Stimulated activated naive CD8-positive, alpha-beta T cell treated with anti-CD3 and anti-CD28 coated beads, Interleukin-15, Interleukin-2, amounts not matched to agents 100 ng/mL and 50 ng/mL, for 24 hours (primary cell): Measurements from ENCODE around the gene SHROOM2.

ENCODE experiments used
- H3K27ac Mint-ChIP-seq: one replicate; pipeline ENCODE4 v1.8.0; 2021; ENCODE audit warnings: mild to moderate bottlenecking, mixed read lengths
- H3K27me3 Mint-ChIP-seq: one replicate; pipeline ENCODE4 v1.8.0; 2021; ENCODE audit warnings: mixed read lengths
- H3K36me3 Mint-ChIP-seq: one replicate; pipeline ENCODE4 v1.8.0; 2021; ENCODE audit warnings: low read depth, mixed read lengths
- H3K4me1 Mint-ChIP-seq: one replicate; pipeline ENCODE4 v1.8.0; 2021; ENCODE audit warnings: low read depth, mixed read lengths
- H3K4me3 Mint-ChIP-seq: one replicate; pipeline ENCODE4 v1.8.0; 2021; ENCODE audit warnings: mild to moderate bottlenecking, mixed read lengths
- H3K9me3 Mint-ChIP-seq: one replicate; pipeline ENCODE4 v1.8.0; 2021; ENCODE audit warnings: mixed read lengths

Gene SHROOM2

GRCh38 chrX:9983846-9984245, 197.6 kb downstream of the SHROOM2 start:
- no peaks in the 10 kb centered on the region for H3K4me1 Mint-ChIP-seq
- H3K9me3 Mint-ChIP-seq: no peaks in the 10 kb centered on the region
- H3K4me3 Mint-ChIP-seq: no peak overlapping the region
- no peaks in the 10 kb centered on the region for H3K27me3 Mint-ChIP-seq
- H3K27ac Mint-ChIP-seq: no peak overlapping the region
- H3K36me3 Mint-ChIP-seq: no peaks in the 10 kb centered on the region

DNA sequence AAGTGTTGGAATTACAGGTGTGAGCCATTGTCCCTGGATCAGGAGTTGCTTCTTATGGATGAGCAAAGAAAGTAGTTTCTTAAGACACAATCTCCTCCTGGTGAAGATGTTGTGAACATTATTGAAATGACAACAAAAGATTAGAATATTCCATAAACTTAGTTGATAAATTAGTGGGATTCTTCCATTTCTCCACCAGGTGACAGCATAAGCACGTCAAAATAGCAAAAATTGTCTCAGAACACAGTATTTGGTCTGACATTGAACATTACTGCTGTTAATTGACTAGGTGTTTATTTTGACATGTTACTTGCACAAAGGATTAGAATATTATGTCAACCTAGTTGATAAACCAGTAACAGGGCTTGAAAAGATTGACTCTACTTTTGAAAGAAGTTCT, 202.5 kb downstream of the SHROOM2 start:
- H3K27ac Mint-ChIP-seq: no peak overlapping the region
- H3K4me3 Mint-ChIP-seq: no peak overlapping the region
- H3K27me3 Mint-ChIP-seq: no peaks in the 10 kb centered on the region
- no peaks in the 10 kb centered on the region for H3K36me3 Mint-ChIP-seq
- H3K4me1 Mint-ChIP-seq: no peaks in the 10 kb centered on the region
- H3K9me3 Mint-ChIP-seq: no peaks in the 10 kb centered on the region

- Mint-ChIP-seq H3K36me3 (no peaks in the 10 kb centered on the region), H3K9me3 (no peaks in the 10 kb centered on the region), H3K4me3 (no peak overlapping the region)
Observed at GRCh38 chrX:9992061-9992460, 205.8 kb downstream of the SHROOM2 start.

GRCh38 chrX:9992724-9993123, 206.5 kb downstream of the SHROOM2 start:
- H3K36me3 Mint-ChIP-seq: no peaks in the 10 kb centered on the region

More at GRCh38 chrX:9992061-9992460, 205.8 kb downstream of the SHROOM2 start:
- Mint-ChIP-seq H3K27me3 (no peaks in the 10 kb centered on the region), H3K27ac (no peak overlapping the region), H3K4me1 (peaks cover 4% of the 10 kb centered on the region)

DNA sequence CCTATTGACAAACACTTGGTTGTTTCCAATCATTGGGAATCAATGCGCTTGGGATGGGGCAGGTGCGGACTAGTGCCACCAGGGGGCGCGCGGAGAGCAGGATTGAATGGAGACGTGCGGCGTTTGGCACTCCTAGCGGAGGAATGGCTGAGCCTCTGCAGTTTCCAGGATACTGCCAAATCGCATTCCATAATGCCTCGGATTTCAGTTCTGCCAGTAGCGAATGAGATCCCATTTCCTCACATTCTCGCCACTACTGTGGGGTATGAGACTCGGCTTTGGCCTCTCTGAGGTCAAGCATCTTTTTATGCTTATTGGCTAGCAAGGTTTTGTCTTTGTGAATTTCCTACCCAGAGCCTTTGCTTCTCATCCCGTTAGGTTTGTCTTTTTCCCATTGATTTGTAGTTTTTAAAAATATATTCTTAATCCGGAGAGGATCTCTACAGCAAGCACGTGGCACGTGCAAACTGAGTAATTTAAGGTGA, 209.7 kb downstream of the SHROOM2 start:
- Mint-ChIP-seq H3K27ac (no peak overlapping the region), H3K27me3 (no peaks in the 10 kb centered on the region), H3K4me3 (no peak overlapping the region), H3K4me1 (peaks cover 21% of the 10 kb centered on the region), H3K9me3 (no peaks in the 10 kb centered on the region), H3K36me3 (no peaks in the 10 kb centered on the region)

More at GRCh38 chrX:9992724-9993123, 206.5 kb downstream of the SHROOM2 start:
- Mint-ChIP-seq H3K27ac (no peak overlapping the region), H3K4me3 (no peak overlapping the region), H3K9me3 (no peaks in the 10 kb centered on the region), H3K4me1 (peaks cover 10% of the 10 kb centered on the region), H3K27me3 (no peaks in the 10 kb centered on the region)

DNA sequence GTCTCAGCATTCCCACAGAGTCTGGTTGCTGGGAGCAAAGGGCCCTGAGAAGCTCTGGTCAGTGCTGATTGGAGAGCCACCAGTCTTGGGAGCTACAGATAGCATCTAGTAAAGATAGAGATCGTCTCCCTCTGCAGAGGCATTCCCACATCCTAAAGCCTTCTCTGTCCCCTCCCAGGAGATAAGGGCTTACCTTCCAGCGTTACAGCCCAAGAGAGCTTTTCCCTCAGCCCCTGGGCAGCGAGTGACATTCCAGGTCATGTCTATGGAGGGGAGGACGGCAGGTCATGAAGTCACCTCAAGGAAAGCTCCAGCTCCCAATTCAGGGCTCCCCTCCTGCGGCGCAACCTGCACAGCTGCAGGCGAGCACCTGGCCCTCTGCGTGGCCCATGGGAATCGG, 210.8 kb downstream of the SHROOM2 start:
- no peaks in the 10 kb centered on the region for H3K27me3 Mint-ChIP-seq
- peak overlapping the region; percentile 68 for H3K27ac Mint-ChIP-seq
- H3K4me1 Mint-ChIP-seq: peaks cover 21% of the 10 kb centered on the region
- H3K4me3 Mint-ChIP-seq: no peak overlapping the region
- H3K9me3 Mint-ChIP-seq: no peaks in the 10 kb centered on the region
- H3K36me3 Mint-ChIP-seq: no peaks in the 10 kb centered on the region

DNA sequence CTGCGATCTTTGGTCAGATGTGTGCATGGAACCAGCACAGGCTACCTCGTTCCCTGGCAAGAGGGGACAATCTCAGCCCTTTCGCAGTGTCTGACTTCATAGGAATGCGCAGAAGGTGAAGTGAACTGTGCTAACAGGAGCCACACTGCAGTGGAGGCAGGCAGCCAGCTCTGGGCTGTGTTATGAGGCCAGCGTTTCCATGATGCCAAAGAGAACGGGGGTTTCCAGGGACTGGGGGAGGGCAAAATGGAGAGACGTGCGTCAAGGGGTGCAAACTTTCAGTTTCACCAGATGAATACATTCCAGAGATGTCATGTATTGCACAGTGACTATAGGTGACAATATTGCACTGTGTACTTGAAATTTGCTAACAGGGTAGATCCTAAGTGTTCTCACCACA, 211.3 kb downstream of the SHROOM2 start:
- H3K27me3 Mint-ChIP-seq: no peaks in the 10 kb centered on the region
- peak overlapping the region; percentile 68 for H3K27ac Mint-ChIP-seq

More for the DNA sequence above, 211.3 kb downstream of the SHROOM2 start:
- Mint-ChIP-seq H3K36me3 (no peaks in the 10 kb centered on the region), H3K9me3 (no peaks in the 10 kb centered on the region), H3K4me1 (peaks cover 21% of the 10 kb centered on the region), H3K4me3 (no peak overlapping the region)
